SHP77 treated with DMSO at 0.1 percent for 48 hours (cell line): ENCODE data around the gene SLC41A1.

Experiments used
- DNase-seq: peaks from one replicate; lab custom pipeline; 2025; lab: John Stamatoyannopoulos, UW

SLC41A1 gene

DNA sequence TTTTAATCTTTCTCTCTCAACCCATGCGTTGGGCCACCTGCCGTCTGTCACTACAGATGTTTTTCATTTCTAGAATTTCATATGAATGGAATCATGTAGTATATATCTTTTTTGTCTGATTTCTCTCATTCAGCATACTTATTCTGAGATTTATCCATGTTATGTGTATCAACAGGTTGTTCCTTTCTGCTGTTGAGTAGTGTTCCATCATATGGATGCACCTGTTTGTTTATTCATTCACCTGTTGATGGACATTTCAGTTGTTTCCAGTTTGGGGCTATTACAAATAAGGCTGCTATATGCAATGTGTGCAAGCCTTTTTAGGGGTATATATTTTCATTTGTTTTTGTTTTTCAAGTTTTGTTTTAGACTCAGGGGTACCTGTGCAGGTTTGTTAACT is 9.4 kb upstream of the SLC41A1 start:
- no peak for DNase-seq

DNA sequence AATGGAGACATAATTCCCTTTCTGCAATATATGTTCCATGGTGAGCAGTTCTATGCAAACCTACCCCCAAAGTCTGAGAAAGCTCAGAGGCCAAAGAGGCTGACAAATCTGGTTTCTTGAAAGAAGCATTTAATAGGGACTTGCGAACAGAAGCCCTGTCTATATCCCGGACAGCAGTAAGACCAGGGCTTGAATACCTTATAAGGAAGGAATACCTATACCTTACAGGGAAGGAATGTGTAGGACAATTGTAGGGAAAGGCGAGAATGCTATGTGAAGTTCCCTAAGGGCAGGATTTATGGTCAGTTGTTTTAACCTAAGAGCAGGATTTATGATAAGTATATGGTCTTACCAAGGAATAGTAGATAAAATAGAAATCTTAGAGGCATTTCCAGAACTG is 5.0 kb upstream of the SLC41A1 start:
- no peak for DNase-seq

DNA sequence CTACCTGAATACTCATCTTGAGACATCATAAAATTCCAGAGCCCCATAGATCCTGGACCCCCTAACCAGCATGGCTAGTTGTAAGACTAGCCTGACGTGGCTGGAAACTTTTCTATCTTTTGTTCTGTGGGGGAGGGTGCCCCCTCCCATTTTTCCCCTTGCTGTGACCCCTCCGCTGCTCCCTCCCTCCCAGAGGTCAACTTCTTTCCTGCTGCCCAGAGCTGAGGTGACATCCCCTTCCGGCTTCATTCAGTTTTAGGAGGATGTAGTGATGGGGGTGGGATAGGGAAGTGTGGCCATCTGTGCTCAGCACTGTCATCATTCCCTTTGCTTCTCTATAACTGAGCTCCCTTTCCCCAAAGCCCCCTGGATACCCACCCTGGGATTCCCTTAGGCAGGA is 4.4 kb upstream of the SLC41A1 start:
- no peak for DNase-seq

DNA sequence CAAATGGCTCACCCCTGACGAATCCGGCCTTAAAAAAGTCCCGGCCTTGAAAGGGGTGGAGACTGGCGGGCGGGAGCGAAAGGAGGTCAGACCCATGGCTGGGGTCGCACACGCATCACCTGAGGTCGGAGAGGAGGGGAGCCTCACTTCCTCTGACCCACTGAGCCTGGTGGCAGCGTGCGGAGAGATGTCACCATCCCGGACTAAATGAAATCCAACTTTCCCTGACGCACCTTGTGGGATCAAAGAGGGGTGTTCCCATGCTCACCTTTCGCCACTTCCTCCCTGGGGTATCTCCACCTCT is 709 bp upstream of the SLC41A1 start:
- DNase-seq, result no peak

DNA sequence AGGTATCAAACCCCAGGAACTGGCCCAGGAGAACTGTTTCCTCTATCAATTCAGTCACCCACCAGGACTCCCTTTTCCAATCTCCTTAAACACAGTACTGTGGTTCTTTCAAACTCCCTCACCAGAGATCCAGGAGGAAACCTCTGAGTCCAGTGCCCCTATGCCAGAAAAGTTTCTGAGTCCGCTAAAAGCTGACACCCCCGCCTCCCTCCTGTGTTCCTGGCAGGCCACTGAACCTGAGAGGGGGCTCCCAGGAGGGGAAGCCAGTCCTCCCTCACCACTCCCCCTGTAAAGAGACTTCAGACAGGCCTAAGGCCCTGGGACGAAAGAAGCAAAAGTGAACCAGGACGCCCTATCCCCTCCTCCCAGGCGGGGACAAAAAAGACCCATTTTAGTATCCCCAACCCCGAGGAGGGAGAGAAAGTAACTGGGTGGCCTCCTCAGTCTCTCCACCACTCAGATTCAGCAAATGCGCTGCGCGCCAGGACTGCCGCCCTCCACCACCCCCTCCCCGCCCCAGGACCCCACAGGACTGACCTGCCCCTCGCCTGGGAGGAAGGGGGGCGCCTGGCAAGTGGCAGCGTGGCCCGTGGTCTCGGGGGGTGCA is 624 bp downstream of the SLC41A1 start:
- DNase-seq, result no peak

DNA sequence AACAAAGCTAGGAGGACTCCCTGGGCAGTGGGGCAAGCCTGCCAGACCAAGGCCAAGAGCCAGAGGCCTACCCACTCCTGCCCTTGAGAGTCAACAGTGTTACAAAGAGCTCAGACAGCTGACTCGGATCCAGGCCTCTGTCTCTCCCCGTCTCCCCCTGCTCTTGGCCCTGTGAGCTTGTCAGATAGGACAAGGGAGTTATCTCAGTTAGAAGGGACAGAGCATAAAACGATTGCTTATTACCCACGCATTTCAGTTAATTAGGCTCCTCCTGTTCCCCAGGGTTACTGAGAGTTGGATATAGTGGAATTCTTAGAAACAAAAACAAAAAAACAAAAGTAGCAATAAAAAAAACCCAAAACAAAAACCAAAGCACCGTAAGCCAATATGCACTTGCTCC is 1.3 kb downstream of the SLC41A1 start:
- DNase-seq, result no peak

DNA sequence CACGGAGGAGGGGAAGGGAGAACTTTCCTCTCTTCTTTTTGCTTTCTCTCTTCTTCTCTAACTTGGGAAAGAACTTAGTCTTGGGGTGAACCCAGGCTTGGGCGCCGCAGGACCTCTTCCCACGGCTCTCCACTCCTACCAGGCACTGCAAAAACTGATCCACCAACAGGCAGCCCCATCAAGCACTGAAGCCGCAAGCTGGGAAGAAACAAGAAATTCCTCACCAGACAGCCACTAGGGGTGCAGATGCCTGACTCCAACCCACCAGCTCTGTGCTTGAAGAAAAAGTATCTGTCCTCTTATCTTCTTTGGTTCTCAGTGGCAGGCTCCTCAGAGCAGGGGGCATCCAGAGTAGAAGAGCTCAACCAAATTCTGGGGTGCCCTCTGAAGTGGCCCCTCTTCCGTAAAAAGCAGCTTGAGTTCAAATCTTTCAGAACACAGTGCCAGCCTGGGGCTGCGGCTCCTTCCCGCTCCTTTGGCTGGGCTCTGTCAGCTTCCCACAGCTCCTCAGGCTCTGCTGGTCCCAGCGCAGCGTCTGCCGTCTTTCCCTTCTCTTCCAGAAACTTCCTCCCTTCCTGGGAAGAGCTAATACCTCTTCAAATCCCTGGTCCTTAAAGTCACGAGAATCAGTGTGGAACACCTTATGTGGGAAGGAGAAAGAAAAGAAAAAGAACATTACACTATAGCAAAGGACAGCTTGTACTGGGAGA is 2.4 kb downstream of the SLC41A1 start:
- DNase-seq, result no peak

DNA sequence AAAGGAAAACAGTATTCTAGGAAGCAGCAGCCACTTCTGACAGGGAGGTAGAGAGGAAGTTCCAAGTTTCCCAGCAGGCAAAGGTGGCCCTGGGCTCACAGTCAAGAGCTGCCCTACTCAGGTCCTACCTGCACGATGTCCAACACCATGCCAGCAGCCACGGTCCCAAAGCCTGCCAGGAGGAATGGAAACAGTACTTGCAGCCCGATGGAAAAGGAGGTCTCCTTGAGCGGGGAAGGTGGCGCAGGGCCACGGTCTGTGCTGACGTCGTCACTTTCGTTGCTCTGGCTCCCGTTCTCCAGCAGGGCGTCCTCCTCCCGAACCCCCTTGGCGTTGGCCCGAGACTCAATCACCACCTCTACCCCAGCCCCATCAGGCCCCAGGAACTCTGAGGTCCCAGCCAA is 3.1 kb downstream of the SLC41A1 start:
- DNase-seq, result no peak

DNA sequence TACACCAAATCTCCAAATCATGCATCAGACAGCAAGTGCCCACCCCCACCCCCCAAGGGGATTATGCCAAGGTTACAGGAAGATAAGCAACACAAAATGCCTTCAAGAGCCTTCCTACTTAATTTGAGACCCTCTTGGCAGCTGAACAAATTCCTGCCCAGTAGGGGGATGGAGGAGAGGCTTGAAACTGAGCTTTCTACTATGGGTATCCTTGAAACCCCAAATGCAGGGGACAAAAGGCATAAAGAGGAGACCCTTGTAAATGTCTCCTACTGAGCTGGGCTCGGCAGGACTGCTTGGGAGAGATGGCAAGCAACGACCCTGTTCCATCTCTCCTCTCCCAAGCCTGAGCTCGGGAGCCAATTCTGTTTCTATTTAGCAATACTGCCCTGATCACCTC is 3.5 kb downstream of the SLC41A1 start:
- no peak for DNase-seq

DNA sequence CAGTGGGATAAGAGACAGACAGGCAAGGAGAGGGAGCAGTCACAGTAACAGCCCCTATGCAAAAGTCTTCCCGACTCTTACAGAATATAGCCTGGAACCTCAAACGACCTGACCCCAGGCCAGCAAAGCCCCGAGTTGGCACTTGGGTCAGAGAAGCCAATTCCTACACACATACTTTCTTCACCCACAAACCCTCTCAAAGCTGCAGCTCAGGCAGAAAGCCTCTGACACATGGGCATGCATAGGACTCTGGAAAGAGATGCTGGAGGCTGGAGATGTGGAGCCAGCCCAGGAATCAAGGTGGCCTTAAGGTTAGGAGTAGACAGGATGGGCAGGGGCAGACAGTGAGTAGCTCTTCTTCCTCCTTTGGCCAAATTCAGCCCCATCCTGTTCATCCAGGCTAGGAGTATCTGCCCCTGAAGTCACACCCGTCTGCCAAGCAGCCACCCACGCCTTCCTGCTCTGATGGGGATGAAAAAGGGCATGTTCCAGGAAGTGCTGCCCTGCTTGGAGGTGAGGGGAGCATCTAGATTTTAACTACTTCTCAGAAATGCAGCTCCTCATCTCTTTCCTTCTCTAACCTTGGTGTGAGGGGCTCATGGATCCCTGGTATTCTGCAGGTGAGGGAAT is 7.8 kb downstream of the SLC41A1 start:
- DNase-seq, result no peak

DNA sequence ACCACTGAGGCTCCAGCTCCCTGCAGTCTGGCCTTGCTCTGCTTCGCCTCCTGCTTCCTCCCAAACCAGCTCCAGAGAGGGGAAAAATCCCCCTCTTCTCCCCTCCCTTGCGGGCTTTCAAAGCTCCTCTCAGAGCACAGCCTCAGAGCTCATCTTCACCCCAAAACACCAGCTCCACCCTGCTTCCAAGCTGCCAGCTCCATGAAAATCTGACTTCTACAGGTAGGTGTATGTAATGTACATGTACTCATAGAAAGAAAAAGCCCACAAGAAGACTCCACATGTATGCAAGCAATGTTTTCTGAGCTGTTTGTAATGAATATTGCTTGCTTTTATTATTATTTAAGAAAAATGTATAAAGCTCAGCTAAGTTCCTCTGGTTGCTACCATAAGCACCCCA is 8.4 kb downstream of the SLC41A1 start:
- no peak for DNase-seq

DNA sequence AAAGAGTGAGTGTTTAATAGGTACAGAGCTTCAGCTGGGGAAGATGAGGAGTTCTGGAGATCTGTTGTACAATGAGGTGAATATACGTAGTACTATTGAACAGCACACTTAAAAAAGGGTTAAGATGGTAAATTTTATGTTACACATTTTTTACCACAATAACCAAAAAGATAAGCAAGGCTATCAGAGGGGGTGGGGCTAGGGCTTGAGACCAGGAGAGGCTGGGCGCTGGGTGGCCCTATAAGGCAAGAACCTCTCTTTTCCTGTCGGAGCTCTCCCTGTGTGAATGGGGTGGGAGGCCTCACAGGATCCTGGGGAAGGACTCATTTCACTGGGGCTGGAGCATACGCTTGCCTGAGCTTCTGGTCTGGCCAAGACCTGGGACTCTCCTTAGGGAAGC is 9.0 kb downstream of the SLC41A1 start:
- no peak for DNase-seq

DNA sequence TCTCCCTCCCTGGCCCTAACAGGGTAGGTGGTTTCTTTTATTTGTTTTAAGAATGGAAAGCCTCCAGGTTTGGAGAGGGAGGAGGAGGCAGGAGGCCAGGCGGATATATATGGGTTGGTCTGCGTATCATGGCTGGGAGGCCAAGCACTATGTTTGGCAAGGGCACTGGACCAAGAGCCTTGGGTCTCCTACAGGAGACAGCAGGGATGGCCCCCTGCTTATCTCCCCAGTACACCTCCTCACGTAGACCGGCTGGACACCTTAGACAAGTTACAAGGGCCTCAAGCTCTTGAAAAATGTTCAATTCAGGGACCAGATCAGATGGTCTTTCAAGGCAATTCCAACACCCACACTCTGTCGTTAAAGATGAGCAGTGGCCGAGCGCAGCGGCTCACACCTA is 10.9 kb downstream of the SLC41A1 start:
- DNase-seq, result no peak

DNA sequence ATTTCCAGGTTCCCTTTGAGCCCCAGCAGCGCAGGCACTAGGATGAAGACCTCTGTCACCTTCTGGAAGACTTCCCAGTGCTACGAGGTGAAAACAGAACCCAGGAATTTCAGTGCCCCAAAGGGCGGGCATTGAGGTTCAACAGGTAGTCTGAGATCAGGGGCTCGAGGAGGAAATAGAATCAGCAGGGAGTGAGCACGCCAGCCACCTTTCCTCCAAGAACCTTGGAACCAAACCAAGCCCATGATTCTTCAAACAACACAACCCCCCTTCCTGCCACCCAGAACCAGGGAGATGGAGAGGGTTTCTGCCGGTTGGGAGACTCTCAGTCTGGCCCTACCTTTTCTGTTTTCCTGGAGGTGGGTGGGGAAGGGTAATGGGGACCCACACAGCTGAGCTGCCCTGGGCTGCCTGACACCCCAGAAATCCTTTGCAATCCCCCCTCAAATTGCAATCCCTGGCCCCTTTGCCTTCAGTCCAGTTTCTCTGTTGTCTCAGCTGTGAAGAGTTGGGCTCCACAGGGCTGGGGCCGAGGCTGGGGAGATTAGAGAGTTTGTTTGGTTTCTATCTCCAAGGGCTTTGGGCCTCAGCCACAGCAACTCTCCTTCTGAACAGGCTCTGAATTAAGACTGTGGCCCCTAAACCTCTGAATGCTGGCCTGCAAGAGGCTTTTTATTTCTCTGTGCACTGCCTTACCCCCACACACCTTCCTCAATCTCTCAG is 11.9 kb downstream of the SLC41A1 start:
- DNase-seq, result no peak

DNA sequence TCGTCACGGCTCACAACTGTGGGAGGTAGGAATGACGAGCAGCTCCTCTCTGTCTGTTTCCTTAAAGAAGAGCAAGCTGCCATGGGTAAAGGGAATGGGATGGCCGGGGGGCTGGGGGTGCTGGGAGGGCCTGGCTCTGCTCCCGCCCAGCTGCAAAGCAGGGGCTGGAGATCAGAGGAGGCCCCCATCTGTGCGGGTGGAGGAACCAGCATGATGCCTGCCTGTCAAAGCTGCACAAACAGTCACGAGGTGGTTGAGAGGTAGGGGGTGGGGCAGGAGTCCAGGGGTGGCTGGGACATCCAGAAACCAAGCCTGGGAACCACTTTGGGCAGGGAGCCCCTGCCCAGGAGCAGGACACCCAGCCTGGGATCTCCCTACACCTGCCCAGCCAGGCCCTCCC is 12.6 kb downstream of the SLC41A1 start:
- DNase-seq, result no peak

DNA sequence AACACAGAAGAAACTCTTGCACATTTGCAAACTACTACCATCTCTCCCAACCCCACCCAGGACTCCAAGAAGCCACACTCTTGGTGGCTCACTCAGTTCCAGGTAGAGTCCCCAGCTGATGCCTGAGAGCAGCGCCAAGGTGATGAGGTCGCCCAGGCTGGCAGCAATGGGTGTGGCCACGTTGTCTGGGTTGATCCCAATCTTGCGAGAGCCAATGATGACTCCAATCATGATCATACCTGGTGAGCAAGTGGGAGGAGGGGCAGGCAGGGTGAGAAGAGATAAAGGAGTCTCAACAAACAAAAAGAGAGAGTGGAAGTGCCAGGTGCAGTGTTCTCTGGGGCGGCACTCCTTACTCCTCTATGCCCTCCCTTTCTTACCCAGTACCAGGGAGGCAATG is 14.4 kb downstream of the SLC41A1 start:
- no peak for DNase-seq

DNA sequence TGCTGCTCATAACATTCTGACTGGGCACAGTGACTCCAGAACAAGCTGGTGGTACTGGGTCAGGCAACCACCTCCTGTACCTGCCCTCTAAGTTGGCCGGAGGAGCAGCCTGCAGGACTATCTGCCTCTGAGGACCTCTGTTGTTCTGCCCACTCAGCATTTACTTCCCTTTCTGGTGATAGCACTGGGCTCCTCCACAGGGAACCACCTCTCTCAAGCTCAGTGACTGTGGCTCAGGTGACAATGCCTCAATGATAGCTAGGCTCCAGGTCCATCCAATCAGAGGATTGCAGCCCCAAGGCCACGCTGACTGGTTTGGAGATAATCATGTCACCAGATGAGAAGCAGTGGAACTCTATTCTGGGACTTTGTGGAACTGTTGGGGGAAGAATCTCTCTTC is 15.8 kb downstream of the SLC41A1 start:
- DNase-seq, result no peak

DNA sequence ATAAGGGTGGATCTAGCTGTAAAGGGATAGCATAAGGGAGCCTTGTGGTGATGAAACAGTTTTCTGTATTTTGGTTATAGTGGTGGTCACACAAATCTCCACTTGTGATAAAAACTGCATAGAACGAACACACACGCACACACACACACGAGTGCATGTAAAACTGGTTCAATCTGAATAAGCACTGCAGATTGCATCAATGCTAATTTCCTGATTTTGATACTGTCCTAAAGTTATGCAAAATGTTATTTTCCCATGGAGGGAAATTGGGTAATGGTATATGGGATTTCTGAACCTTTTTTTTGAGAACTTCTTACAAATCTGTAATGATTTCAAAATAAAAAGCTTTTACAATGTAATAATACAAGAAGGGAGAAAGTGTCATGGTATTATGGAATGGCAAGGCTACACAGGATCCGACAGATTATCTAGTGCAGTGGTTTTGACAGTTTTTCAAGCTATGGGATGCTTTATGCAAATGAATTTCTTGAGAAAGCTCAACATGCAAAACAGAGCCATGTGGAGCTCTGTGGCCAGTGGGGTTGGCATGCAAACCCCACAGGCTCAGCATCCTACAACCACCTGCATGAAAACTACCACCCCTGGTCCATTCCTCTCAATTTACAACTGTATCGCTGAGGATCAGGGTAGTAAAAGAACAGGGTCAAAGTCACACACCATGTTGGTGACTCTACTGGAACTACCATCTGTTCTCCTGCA is 18.8 kb downstream of the SLC41A1 start:
- no peak for DNase-seq

DNA sequence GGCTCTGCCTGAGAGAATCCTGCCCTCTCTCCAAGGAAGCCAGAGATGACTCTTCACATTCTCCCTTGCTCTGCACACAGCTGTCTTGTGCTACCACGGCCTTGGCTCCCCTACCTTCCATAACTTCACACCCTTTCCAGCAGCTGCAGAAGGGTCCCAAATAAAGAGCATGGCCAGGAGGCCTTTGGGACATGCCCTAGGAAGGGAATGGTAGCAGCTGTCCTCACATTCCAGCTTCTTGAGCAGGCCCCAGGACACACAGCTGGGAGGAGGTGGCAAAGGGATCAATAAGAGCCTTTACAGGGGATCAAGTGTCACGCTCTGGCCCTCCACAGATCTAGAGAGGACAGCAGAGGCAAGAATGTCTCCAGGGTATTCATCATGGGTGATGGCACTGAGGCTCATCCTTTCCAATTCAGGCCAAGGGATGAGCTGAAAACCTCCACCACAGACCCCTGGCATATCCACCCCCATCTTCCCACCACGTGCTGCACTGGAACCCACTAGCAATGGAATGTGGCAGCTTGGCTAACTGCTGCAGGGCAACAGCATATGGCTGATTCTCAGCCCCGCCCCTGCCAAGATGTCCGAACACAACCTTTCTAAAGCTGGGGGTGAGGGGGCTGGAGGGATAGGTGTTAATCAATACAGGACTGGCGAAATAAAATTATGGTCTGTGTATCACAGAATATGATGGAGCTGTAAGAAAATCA is 19.9 kb downstream of the SLC41A1 start:
- no peak for DNase-seq

DNA sequence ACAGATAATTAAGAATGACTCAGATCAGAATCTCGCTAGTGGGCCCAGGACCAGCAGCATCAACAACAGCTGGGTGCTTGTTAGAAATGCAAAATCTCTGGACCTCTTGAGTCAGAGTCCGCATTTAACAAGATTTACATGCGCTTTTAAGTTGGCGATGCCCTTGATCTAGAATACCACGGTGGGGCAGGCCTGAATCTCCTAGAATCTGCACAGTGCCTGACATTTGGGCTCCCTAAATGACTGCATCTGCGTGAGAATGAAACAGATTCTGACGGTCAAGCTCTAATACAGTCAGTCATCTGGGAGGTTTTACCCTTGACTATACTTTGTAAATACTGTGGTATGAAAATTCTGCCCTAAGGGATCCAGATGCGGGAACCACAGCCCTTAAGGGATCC is 20.5 kb downstream of the SLC41A1 start:
- no peak for DNase-seq

DNA sequence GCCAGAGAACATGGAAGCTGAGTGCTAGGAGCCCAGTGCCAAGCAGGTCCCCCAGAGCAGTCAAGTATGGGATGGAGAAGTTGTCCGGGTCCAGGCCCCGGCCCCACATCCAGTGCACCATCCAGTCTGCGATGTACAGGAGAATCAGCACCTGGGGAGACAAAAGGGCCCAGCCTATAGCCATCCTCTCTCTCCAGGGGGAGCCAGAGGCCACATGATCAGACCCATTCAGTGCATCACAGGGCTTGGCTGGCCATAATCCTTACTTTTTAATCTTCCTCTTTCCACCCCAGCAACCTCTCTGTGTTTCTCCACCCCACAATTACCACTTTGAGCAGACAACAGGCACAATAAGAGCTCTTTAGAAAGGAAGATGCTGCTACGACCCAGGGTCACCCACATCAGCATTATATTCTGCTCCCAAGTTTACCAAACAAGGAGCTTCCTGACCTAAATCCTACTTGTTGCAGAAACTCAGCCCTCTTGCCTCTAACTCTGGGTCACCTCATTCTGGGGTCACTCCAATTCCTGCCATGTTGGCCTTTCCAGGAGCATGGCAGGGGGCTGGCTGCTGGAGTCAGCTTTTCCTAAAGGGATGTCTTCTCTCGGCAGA is 21.3 kb downstream of the SLC41A1 start:
- DNase-seq, result no peak
